Osteocyte (in vitro differentiated cells): Measurements from ENCODE around the gene METTL26. TPM values are rescaled to one million over a fixed set of nuclear protein-coding genes. Genes with fewer than 3 reads are reported as not detected.
A peak's percentile ranks its signal among the peaks of the same experiment; 100 is the strongest.

ENCODE experiments used
- DNase-seq: peaks from one replicate; pipeline ENCODE4 v3.0.0; 2021; ENCODE audit warnings: mixed read lengths; ENCODE audit not compliant: unreplicated experiment; ENCODE audit errors: extremely low spot score
- H3K27ac Mint-ChIP-seq: one replicate; pipeline ENCODE4 v1.8.0; 2021; ENCODE audit warnings: mild to moderate bottlenecking, mixed read lengths; ENCODE audit not compliant: unreplicated experiment
- H3K27me3 Mint-ChIP-seq: one replicate; pipeline ENCODE4 v1.8.0; 2021; ENCODE audit warnings: mixed read lengths; ENCODE audit not compliant: unreplicated experiment
- H3K36me3 Mint-ChIP-seq: one replicate; pipeline ENCODE4 v1.8.0; 2021; ENCODE audit warnings: mixed read lengths; ENCODE audit not compliant: unreplicated experiment
- H3K4me1 Mint-ChIP-seq: one replicate; pipeline ENCODE4 v1.8.0; 2021; ENCODE audit warnings: mixed read lengths; ENCODE audit not compliant: unreplicated experiment
- H3K4me3 Mint-ChIP-seq: one replicate; pipeline ENCODE4 v1.8.0; 2021; ENCODE audit warnings: mild to moderate bottlenecking, moderate library complexity, mixed read lengths; ENCODE audit not compliant: unreplicated experiment
- H3K9me3 Mint-ChIP-seq: one replicate; pipeline ENCODE4 v1.8.0; 2021; ENCODE audit warnings: mixed read lengths; ENCODE audit not compliant: unreplicated experiment
- CTCF ChIP-seq: fragments of 200-600 bp; sonication (generic); IDR thresholded peaks from 2 replicates; pipeline ENCODE4 v1.5.0; 2021; ENCODE audit warnings: antibody characterized with exemption, mild to moderate bottlenecking, moderate library complexity
- total RNA-seq: library from RNA; stranded (reverse); gene quantifications from 2 replicates; pipeline ENCODE4 v1.2.1, GENCODE V29; 2021

The METTL26 gene
- total RNA-seq, 1 donor from 2014 or later = 69.8 TPM

- peaks cover 4% of the 10 kb centered on the region for H3K36me3 Mint-ChIP-seq
Measured at GRCh38 chr16:617855-618254, 18.2 kb downstream of the METTL26 start.

GRCh38 chr16:616733-617586 is 19.1 kb downstream of the METTL26 start:
- no peak for DNase-seq
- H3K9me3 Mint-ChIP-seq = no peaks in the 10 kb centered on the region
- TF ChIP-seq CTCF = no peak
- peaks cover 4% of the 10 kb centered on the region for H3K36me3 Mint-ChIP-seq
- peaks cover 3% of the 10 kb centered on the region for H3K4me1 Mint-ChIP-seq
- H3K27ac Mint-ChIP-seq = no peak overlapping the region
- no peaks in the 10 kb centered on the region for H3K27me3 Mint-ChIP-seq
- no peak overlapping the region for H3K4me3 Mint-ChIP-seq

More at GRCh38 chr16:617855-618254, 18.2 kb downstream of the METTL26 start:
- H3K27ac Mint-ChIP-seq = no peak overlapping the region
- H3K27me3 Mint-ChIP-seq = no peaks in the 10 kb centered on the region
- DNase-seq = no peak
- no peak overlapping the region for H3K4me3 Mint-ChIP-seq
- H3K9me3 Mint-ChIP-seq = no peaks in the 10 kb centered on the region
- no peak for TF ChIP-seq CTCF
- H3K4me1 Mint-ChIP-seq = peaks cover 4% of the 10 kb centered on the region

- peaks cover 2% of the 10 kb centered on the region for H3K4me1 Mint-ChIP-seq
- no peaks in the 10 kb centered on the region for H3K9me3 Mint-ChIP-seq
- TF ChIP-seq CTCF = no peak
- no peak for DNase-seq
- H3K4me3 Mint-ChIP-seq = no peak overlapping the region
- H3K27ac Mint-ChIP-seq = no peak overlapping the region
- H3K36me3 Mint-ChIP-seq = peaks cover 4% of the 10 kb centered on the region
- H3K27me3 Mint-ChIP-seq = no peaks in the 10 kb centered on the region
Measured at GRCh38 chr16:615122-615521, 21.0 kb downstream of the METTL26 start.

- H3K4me3 Mint-ChIP-seq = no peak overlapping the region
- peak; percentile 55 for TF ChIP-seq CTCF
- H3K27ac Mint-ChIP-seq = no peak overlapping the region
- H3K27me3 Mint-ChIP-seq = no peaks in the 10 kb centered on the region
- no peaks in the 10 kb centered on the region for H3K9me3 Mint-ChIP-seq
- peaks cover 2% of the 10 kb centered on the region for H3K36me3 Mint-ChIP-seq
- DNase-seq = no peak
- H3K4me1 Mint-ChIP-seq = peaks cover 2% of the 10 kb centered on the region
Measured at GRCh38 chr16:610513-611381, 25.4 kb downstream of the METTL26 start.

GRCh38 chr16:609984-610383 is 26.1 kb downstream of the METTL26 start:
- no peak for DNase-seq
- Mint-ChIP-seq H3K36me3 (peaks cover 5% of the 10 kb centered on the region), H3K27me3 (no peaks in the 10 kb centered on the region), H3K9me3 (peaks cover 5% of the 10 kb centered on the region), H3K4me1 (peaks cover 2% of the 10 kb centered on the region), H3K27ac (no peak overlapping the region), H3K4me3 (no peak overlapping the region)
- TF ChIP-seq CTCF = no peak
